Psoas muscle (tissue), 8 donors: ENCODE measurements around the gene PRKCD. TPM values are rescaled to one million over a fixed set of nuclear protein-coding genes. Genes with fewer than 3 reads are reported as not detected.

Source experiments
- ATAC-seq, 4 donors: fragments of 200-7000 bp; cut with Tn5 transposase; one replicate each; pipeline ENCODE4 v1.9.1; 2020; ENCODE audit warnings: moderate library complexity in 3 of 4, mild to moderate bottlenecking in 2 of 4
- DNase-seq, 2 donors: peaks; one replicate each; pipeline ENCODE4 v3.0.0-alpha.2; 2020
- H3K27ac ChIP-seq: fragments of 200-600 bp; one replicate; pipeline ENCODE4 v1.8.0; 2022
- H3K27me3 ChIP-seq, 3 donors: fragments of 200-600 bp in 1 of 3; one replicate each; pipeline versions ENCODE4 v1.6.1 to v1.8.0; 2013 to 2022; ENCODE audit warnings: low read length in 2 of 3, mild to moderate bottlenecking in 2 of 3, moderate library complexity in 1 of 3; ENCODE audit not compliant: insufficient read depth in 3 of 3
- H3K36me3 ChIP-seq, 2 donors: fragments of 200-600 bp in 1 of 2; one replicate each; pipeline versions ENCODE4 v1.6.1 to v1.8.0; 2013 to 2022; ENCODE audit warnings: low read depth in 1 of 2, mild to moderate bottlenecking in 1 of 2, moderate library complexity in 1 of 2; ENCODE audit not compliant: insufficient read depth in 1 of 2
- H3K4me1 ChIP-seq: fragments of 200-600 bp; one replicate; pipeline ENCODE4 v1.8.0; 2022
- H3K4me3 ChIP-seq: fragments of 200-600 bp; one replicate; pipeline ENCODE4 v1.8.0; 2022; ENCODE audit warnings: mild to moderate bottlenecking
- H3K9me3 ChIP-seq: fragments of 200-600 bp; one replicate; pipeline ENCODE4 v1.8.0; 2022
- CTCF ChIP-seq: fragments of 200-600 bp; IDR thresholded peaks from one replicate; pipeline ENCODE4 v1.8.0; 2022; ENCODE audit warnings: antibody characterized with exemption
- WGBS, 3 donors: extraction: QIAGEN DNeasy Blood & Tissue Kit; methylation state at CpG; one replicate each; pipeline versions ENCODE4 v1.1.6 to v1.1.7; 2013; 5-methylcytosine and 5-hydroxymethylcytosine counted together
- intact Hi-C, 2 donors: fragments of 100-400 bp; cut with DNase I; formaldehyde crosslinking; loops; one replicate each; pipeline versions ENCODE4 v1.11.0 to v1.14.2; 2022
- polyA plus RNA-seq, 3 donors: library from polyadenylated mRNA; stranded (reverse); fragments of 200-250 nt; gene quantifications; one replicate each; pipeline ENCODE4 v1.2.3, GENCODE V29; 2013
- total RNA-seq, 4 donors: library from RNA; stranded (reverse); fragmentation: NEBNext Ultra II Directional in 2 of 4; extraction: Animal tissue kit (Norgen Biotek cat#: 25700) in 2 of 4; gene quantifications; one replicate each; pipeline versions ENCODE4 v1.2.1 to v1.2.4, GENCODE V29; 2021 to 2023
- donor health status: healthy with polysubstance abuse.
- donor health status: DM: no; HTN: no; CAD: no; lungs with moderate emphysema.
- donor health status: Bipolar disorder and iron deficiency.
- donor health status: healthy.
- donor health status: DM: yes; HTN: yes; CAD: no.
- donor health status: DM: no; HTN: no; CAD: no.
- donor health status: DM: no; HTN: no; CAD: no.
- donor health status: DM: yes; HTN: yes; CAD: no.

Gene PRKCD
- total and polyA plus RNA-seq, 7 donors: 3.2 to 8.4 (median 4.4) TPM

- H3K4me3 ChIP-seq: no peak overlapping the region
- H3K4me1 ChIP-seq: peaks cover 28% of the 10 kb centered on the region
- DNase-seq (no peak), ATAC-seq (no peak)
- no peaks in the 10 kb centered on the region for H3K36me3 ChIP-seq
- intact Hi-C loops: loop anchor here in 1 of 2 donors (10.0 kb wide), 1 partner anchor 1512 kb away; no protein-coding TSS in a partner anchor
- WGBS, 3 donors: 16 to 24% (median 19%) methylated on average over 23 to 36 of the region's 36 CpGs
- H3K9me3 ChIP-seq: no peaks in the 10 kb centered on the region
- no peak overlapping the region for H3K27ac ChIP-seq
- no peaks in the 10 kb centered on the region for H3K27me3 ChIP-seq
- no peak for TF ChIP-seq CTCF
These were observed 4.6 kb upstream of the PRKCD start for GRCh38 chr3:53156368-53156834.

GRCh38 chr3:53157974-53158580 is 2.9 kb upstream of the PRKCD start:
- H3K36me3 ChIP-seq: no peaks in the 10 kb centered on the region
- no peaks in the 10 kb centered on the region for H3K9me3 ChIP-seq
- no peak overlapping the region for H3K27ac ChIP-seq
- DNase-seq (no peak), ATAC-seq (no peak)
- no peak for TF ChIP-seq CTCF
- intact Hi-C loops: loop anchor here in 1 of 2 donors (10.0 kb wide), 1 partner anchor 1513 kb away; no protein-coding TSS in a partner anchor
- H3K27me3 ChIP-seq: no peaks in the 10 kb centered on the region
- H3K4me1 ChIP-seq: peaks cover 28% of the 10 kb centered on the region
- WGBS, 3 donors: 69 to 75% (median 71%) methylated on average over 3 of the region's 3 CpGs
- no peak overlapping the region for H3K4me3 ChIP-seq

GRCh38 chr3:53158765-53159155 is 2.2 kb upstream of the PRKCD start:
- Histone ChIP-seq H3K36me3 (no peaks in the 10 kb centered on the region), H3K9me3 (no peaks in the 10 kb centered on the region), H3K4me3 (no peak overlapping the region), H3K4me1 (peaks cover 26% of the 10 kb centered on the region), H3K27ac (no peak overlapping the region), H3K27me3 (no peaks in the 10 kb centered on the region)
- no peak for DNase-seq
- intact Hi-C loops: loop anchor here in 1 of 2 donors (10.0 kb wide), 1 partner anchor 1514 kb away; no protein-coding TSS in a partner anchor
- no peak for ATAC-seq
- 86 to 92% (median 87%) methylated on average over 2 of the region's 2 CpGs for WGBS, 3 donors
- no peak for TF ChIP-seq CTCF

- intact Hi-C loops: loop anchor here in 1 of 2 donors (5.0 to 10.0 kb wide), 2 partner anchors 32 to 1515 kb away; no protein-coding TSS in a partner anchor
These were observed 1.6 kb upstream of the PRKCD start for GRCh38 chr3:53159156-53160060.

More at GRCh38 chr3:53159156-53160060, 1.6 kb upstream of the PRKCD start:
- TF ChIP-seq CTCF: no peak
- Histone ChIP-seq H3K4me3 (no peak overlapping the region), H3K36me3 (no peaks in the 10 kb centered on the region), H3K27me3 (no peaks in the 10 kb centered on the region), H3K27ac (no peak overlapping the region), H3K9me3 (no peaks in the 10 kb centered on the region), H3K4me1 (peaks cover 23% of the 10 kb centered on the region)
- WGBS, 3 donors: 54 to 63% (median 57%) methylated on average over 9 of the region's 9 CpGs
- no peak for DNase-seq
- no peak for ATAC-seq
